Placental pericyte (primary cell): Measurements from ENCODE around the gene SLC22A15. TPM values are rescaled to one million over a fixed set of nuclear protein-coding genes. Genes with fewer than 3 reads are reported as not detected.

Experiments
- total RNA-seq: library from RNA; depleted of rRNA; stranded (reverse); fragments of >200 nt; gene quantifications from 2 replicates; pipeline ENCODE4 v1.2.3, GENCODE V29; 2012

The SLC22A15 gene
- 8.4 and 32.2 TPM in 2 replicates for total RNA-seq

DNA sequence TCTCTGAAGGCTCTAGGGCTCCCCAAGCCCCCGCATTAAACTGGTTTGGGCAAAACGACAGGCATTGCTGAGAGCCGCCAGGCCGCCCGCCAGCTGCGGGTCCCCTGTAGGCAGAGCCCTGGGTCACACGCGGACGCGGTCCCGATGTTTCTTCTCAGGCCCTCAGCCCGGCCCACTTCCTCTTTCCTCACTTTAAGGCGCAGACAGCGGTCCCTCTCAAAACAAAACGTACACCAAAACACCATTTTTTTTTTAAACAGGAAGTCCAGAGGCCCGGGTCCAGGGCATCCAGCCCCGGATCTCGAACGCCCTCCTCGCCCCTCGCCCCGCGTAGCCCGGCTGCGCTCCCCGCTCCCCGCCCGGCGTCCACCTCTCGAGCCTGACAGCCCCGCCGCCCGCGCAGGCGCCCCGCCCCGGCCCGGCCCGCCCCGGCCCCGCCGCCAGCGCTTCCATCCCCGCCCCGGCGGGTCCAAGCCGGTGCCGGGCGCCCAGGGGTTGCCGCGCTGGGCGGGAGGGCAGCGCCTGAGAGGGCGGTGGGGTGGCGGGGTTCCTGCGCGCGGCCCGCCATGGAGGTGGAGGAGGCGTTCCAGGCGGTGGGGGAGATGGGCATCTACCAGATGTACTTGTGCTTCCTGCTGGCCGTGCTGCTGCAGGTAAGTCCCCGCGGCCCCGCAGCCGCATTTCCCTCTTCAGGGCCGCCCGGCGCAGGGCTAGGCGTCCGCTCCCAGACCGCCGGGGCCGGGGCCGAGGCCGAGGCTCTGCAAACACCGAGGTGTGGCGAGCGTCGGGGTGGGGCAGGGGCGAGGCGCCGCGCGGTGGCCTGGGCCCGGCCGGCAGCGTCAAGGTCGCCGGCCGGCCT lies at the start of gene SLC22A15:
Gene SLC22A15 (plus strand): TSS at position 452 of the 859 bp plus-strand sequence. CDS start 115 bp downstream, at position 567.

DNA sequence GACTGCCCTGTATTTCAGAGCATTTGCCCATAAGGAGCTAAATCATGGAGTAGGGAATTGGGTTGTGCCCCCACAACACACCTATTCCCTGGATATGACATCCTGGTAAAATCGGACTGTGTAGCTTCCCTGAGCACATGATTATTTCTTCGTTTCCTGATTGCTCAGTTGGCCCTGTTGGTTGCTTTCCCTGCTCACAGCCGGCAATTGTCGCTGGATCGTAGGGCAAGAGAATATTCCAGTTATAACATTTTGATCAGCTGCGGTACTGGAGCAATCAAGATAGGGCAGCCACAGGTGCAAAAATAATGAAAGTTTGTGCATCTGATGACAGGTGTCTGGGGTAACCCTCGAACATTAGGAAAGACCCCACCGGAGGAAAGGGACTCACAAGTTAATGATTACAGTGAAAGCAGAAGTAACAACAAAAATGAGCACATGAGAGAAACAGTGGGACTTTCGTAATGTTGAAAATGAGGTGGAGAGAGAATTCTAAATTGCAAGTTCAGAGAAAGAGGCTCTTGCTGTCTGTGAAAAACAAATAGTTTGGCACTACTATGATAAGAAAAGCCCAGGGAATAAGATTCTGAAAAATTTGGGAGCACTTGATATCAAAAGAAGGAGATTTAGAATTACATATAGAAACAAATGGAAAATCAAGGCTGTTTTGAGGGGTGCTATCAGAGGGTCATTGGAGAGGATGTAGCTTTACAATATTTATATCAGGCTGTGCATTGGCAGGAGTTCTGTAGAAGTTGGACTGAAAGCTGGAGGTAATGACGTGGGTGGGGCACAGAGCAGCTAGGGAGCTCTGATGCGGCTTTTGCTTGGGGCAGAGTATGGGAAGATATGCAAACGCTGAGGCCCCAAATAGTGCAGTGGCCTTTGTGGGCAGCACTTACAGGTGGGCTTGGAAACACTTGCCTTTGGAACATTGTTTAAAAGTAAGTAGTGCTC lies 134.5 kb downstream of the SLC22A15 start, which contains the start of gene MAB21L3:
Gene MAB21L3 (plus strand): TSS at position 833 of the 957 bp plus-strand sequence. CDS start 1,217 bp downstream, outside the sequence.

Other genes starting within 250 kb of the SLC22A15 start
- gene CASQ2, start 207.8 kb upstream of the SLC22A15 start, total RNA-seq = not detected in 2 replicates
- gene NHLH2, start 135.4 kb upstream of the SLC22A15 start, total RNA-seq = not detected in 2 replicates
- gene MAB21L3, start 134.9 kb downstream of the SLC22A15 start, total RNA-seq = 0.14 and 0.66 TPM in 2 replicates